Measurements from ENCODE around the gene CELF4. TPM values are rescaled to one million over a fixed set of nuclear protein-coding genes. Genes with fewer than 3 reads are reported as not detected.

CELF4 gene
- total and polyA plus RNA-seq, 7 donors: 0.60 to 5.0 (median 1.8) TPM; not detected in 1

- DNase-seq: no peak
- H3K27ac ChIP-seq: no peak overlapping the region
- H3K27me3 ChIP-seq: peaks cover 0 to 18% (median 0%) of the 10 kb centered on the region in 3 donors
- intact Hi-C loops (cut with DNase I): loop anchor here (10.0 kb wide), 1 partner anchor 145 kb away; no protein-coding TSS in a partner anchor
- H3K4me3 ChIP-seq: no peak overlapping the region
- 93 to 94% methylated on average over 19 of the region's 19 CpGs for WGBS, 2 donors
- no peaks in the 10 kb centered on the region for H3K36me3 ChIP-seq
- no peak for TF ChIP-seq CTCF (IDR thresholded peaks at IDR 0.05)
- H3K4me1 ChIP-seq: peaks cover 0 to 15% (median 13%) of the 10 kb centered on the region in 4 donors
- H3K9me3 ChIP-seq: peaks cover 0 to 3% (median 0%) of the 10 kb centered on the region in 4 donors
Measured at GRCh38 chr18:37389684-37390368, 175.8 kb downstream of the CELF4 start.

- H3K4me3 ChIP-seq: no peak overlapping the region
- peaks cover 0 to 15% (median 0%) of the 10 kb centered on the region in 3 donors for H3K27me3 ChIP-seq
- 49 to 60% methylated on average over 5 of the region's 5 CpGs for WGBS, 2 donors
- H3K36me3 ChIP-seq: no peaks in the 10 kb centered on the region
- intact Hi-C loops (cut with DNase I): loop anchor here (10.0 kb wide), 1 partner anchor 146 kb away; no protein-coding TSS in a partner anchor
- TF ChIP-seq EP300 (IDR thresholded peaks at IDR 0.05) (no peak), POLR2AphosphoS5 (IDR thresholded peaks at IDR 0.05) (no peak), CTCF (IDR thresholded peaks at IDR 0.05) (no peak), POLR2A (IDR thresholded peaks at IDR 0.05) (no peak)
- H3K9me3 ChIP-seq: peaks cover 0 to 3% (median 0%) of the 10 kb centered on the region in 4 donors
- DNase-seq: no peak
- H3K4me1 ChIP-seq: peaks cover 0 to 8% (median 7%) of the 10 kb centered on the region in 4 donors
- no peak overlapping the region for H3K27ac ChIP-seq
Measured at GRCh38 chr18:37389041-37389440, 176.6 kb downstream of the CELF4 start.

GRCh38 chr18:37388413-37388812, 177.2 kb downstream of the CELF4 start:
- Histone ChIP-seq H3K36me3 (no peaks in the 10 kb centered on the region), H3K9me3 (peaks cover 0 to 3% (median 0%) of the 10 kb centered on the region in 4 donors), H3K27me3 (peaks cover 0 to 8% (median 0%) of the 10 kb centered on the region in 3 donors), H3K4me3 (no peak overlapping the region), H3K27ac (no peak overlapping the region), H3K4me1 (peaks cover 0 to 1% (median under 1%) of the 10 kb centered on the region in 4 donors)
- intact Hi-C loops (cut with DNase I): loop anchor here (10.0 kb wide), 1 partner anchor 146 kb away; no protein-coding TSS in a partner anchor
- WGBS, 2 donors: 64 to 73% methylated on average over 5 of the region's 5 CpGs
- no peak for DNase-seq
- TF ChIP-seq POLR2A (IDR thresholded peaks at IDR 0.05) (no peak), EP300 (IDR thresholded peaks at IDR 0.05) (no peak), CTCF (IDR thresholded peaks at IDR 0.05) (no peak), POLR2AphosphoS5 (IDR thresholded peaks at IDR 0.05) (no peak)

- H3K9me3 ChIP-seq: peaks cover 0 to 3% (median 0%) of the 10 kb centered on the region in 4 donors
- 79 to 81% methylated on average over 9 of the region's 9 CpGs for WGBS, 2 donors
- peaks cover 0 to 4% (median 0%) of the 10 kb centered on the region in 3 donors for H3K27me3 ChIP-seq
- no peak overlapping the region for H3K4me3 ChIP-seq
- H3K27ac ChIP-seq: no peak overlapping the region
- intact Hi-C loops (cut with DNase I): loop anchor here (10.0 kb wide), 1 partner anchor 149 kb away; no protein-coding TSS in a partner anchor
- DNase-seq: no peak
- TF ChIP-seq CTCF (IDR thresholded peaks at IDR 0.05): peak in 3 of 4 experiments; percentile 31 to 58 (median 39)
- no peak for TF ChIP-seq POLR2AphosphoS5 (IDR thresholded peaks at IDR 0.05)
- no peak for TF ChIP-seq POLR2A (IDR thresholded peaks at IDR 0.05)
- TF ChIP-seq EP300 (IDR thresholded peaks at IDR 0.05): no peak
- no peaks in the 10 kb centered on the region for H3K4me1 ChIP-seq
- no peaks in the 10 kb centered on the region for H3K36me3 ChIP-seq
Measured at GRCh38 chr18:37385846-37386778, 179.5 kb downstream of the CELF4 start.
